Measurements from ENCODE around the gene DDX27.

The DDX27 gene

DNA sequence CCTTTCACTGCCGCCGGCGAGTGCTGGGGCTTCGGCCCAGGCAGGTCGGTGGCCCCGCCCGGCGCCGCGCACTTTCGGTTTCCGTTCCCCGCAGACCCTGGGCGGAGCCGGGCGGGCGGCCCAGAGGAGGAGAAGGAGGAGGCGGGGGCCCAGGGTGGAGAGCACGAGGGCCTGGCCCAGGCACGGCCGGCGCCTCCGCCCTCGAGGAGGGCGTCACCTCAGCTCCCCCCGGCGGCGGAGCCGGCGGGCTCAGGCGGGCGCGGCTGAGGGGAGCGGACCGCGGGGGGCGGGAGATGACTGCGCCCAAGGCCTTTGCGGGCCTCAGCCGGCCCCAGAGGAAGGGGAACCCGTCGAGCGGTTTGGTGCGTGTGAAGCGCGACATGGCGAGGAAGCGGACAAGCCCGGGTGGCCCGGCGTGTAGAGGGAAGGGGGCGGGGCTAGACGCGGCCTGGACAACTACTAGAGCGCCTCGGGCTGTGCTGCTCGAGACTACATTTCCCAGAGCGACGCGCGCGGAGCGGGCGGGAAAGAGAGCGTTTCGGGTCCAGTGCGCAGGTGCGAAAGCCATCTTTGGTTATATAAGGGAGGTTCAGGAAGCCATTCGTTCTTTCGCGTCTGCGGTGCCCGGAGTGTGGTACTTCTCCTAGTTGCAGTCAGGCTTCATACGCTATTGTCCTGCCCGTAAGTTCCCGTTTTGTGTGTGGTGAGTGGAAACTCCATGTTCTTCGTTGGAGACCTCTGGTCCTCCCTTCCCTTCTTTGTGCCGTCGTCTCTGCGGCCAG, 59.0 kb downstream of the DDX27 start, which contains the start of gene ZNFX1:
Gene ZNFX1 (minus strand): TSS at position 22 of the 782 bp plus-strand sequence. CDS start 2,218 bp downstream, outside the sequence.
- DNase-seq (ENCODE audit: low read depth in 2 of 2): peak; percentile 96 to 98

GRCh38 chr20:49278818-49279676, 59.8 kb downstream of the DDX27 start:
- peak in 1 of 2 donors; percentile 30 for DNase-seq (ENCODE audit: low read depth in 2 of 2)

GRCh38 chr20:49279677-49280462, 60.7 kb downstream of the DDX27 start:
- DNase-seq (ENCODE audit: low read depth in 2 of 2): no peak

DNA sequence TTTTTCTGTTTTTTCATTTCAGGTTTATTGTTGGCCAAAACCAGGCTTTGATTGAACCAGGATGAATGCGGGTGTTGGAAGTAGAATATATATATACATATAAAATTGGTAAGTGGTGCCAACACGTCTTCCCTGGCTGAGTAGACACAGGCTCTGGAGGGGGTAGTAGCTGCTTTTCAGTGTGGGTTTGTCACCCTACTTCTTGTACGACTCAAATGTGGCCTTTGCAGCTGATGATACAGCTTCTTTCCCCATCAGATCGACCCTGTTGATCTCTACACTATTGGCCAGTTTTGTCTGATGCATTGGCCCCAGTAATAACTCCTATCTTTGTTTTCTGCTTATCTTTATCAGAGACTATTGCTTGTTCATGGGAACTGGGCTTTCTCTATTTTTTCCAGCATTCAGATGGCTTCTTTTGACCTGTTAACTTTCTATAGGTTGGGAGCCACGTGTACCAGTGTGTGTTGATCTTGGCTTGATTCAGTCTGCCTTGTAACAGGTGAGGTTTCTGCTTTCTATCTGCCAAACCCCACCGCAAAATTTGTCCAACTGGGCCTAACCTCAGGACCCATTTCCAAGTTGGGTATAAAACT, 61.3 kb downstream of the DDX27 start:
- no peak for DNase-seq (ENCODE audit: low read depth in 2 of 2)

DNA sequence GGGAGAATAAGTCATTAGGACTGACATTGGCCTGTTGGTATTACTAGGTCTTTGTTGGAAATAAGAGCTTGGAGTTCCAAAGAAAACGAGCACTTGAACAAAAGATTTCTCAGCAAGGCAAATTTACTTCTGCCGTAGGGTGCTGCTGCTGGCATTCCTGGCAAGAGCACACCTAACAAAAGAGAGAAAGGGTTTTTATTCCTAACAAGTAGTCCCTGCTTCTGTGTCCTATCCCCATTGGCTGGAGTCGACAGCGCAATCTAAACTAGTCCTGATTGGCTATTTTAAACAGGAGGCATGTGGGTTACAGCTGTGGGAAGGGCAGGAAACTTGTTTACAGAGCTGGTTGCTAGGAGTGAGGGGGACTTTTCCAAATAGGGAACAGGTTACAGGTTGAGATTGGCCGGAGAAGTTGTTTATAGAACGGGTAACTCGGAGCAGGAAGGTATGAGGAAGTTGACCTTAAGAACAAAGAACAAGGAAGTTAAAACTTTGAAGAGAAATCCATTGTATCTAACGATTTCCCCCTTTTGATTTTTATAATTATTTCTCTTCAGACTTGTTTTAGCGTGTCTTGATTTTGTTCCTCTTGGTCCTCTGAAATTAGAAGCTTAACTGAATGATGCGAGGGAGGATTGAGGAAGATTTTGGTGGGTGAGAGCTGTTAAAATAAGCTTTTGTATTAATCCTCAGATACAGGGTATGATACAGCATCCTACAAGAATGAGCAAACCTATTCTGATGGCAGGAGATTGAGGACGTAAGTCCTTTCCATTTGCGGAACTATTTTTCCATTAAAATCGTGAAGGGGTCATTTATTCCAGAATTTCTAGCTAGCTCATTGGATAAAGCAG, 62.1 kb downstream of the DDX27 start:
- DNase-seq (ENCODE audit: low read depth in 2 of 2): no peak

GRCh38 chr20:49281913-49282467, 62.8 kb downstream of the DDX27 start:
- no peak for DNase-seq (ENCODE audit: low read depth in 2 of 2)

GRCh38 chr20:49282584-49283171, 63.5 kb downstream of the DDX27 start:
- DNase-seq (ENCODE audit: low read depth in 2 of 2): no peak

- no peak for DNase-seq (ENCODE audit: low read depth in 2 of 2)
These were observed 64.0 kb downstream of the DDX27 start for GRCh38 chr20:49283176-49283702.

DNA sequence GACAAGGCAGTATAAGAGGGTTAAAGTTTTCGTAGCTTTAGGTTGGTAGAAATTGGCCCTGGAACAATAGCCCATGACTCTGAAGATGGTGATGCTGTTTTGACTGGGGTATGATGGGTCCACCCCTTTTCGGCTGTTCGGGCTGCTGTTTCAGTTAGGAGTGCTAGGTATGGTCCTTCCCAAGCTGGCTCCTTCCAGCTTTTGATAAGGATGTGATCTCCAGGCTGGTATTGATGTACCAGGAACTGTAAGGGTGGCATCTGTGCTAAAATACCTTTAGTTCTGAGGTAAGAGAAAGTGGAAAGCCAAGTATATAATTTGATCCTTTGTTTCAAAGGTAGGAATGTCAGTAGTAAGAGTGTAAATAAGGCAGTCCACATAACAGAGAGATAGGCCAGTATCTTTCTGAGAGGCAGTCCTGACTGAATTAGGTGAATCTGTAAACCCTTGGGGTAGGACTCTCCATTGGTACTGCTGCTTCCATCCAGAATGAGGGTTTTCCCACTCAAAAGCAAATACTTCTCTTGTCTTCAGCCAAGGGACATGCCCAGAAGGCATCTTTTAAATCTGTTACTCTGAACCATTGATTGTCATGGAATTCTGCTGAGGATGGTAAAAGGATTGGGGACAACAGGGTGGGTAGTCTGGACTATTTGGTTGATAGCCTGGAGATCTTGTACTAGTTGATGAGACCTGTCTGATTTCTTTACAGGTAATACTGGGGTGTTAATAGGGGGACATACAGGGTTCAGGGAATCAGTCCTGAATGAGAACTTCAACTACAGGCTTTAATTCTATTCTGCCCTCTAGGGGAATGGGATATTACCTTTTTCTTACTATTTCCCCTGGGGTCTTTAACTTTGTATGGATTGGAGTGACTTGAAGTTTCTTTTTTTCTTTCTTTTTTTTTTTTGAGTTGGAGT, 64.7 kb downstream of the DDX27 start:
- no peak for DNase-seq (ENCODE audit: low read depth in 2 of 2)

DNA sequence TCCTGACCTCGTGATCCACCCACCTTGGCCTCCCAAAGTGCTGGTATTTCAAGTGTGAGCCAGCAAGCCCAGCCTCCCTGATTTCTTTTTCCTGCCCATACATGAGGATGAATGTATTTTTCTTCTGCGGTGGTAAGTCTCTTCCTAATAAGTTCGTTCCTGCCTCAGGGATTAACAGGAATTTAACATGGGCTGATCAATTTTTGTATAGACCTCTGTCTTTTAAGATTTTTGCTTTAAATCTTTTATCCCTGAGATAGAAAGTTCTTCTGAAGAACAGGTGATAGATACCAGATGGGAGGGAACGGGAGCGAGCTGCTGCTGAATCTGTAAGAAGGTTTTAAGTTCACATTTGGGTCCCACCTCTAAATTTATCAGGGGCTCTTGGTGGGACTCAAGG, 65.6 kb downstream of the DDX27 start:
- no peak for DNase-seq (ENCODE audit: low read depth in 2 of 2)

GRCh38 chr20:49285233-49285668, 66.0 kb downstream of the DDX27 start:
- no peak for DNase-seq (ENCODE audit: low read depth in 2 of 2)

GRCh38 chr20:49285813-49286494, 66.7 kb downstream of the DDX27 start:
- no peak for DNase-seq (ENCODE audit: low read depth in 2 of 2)

DNA sequence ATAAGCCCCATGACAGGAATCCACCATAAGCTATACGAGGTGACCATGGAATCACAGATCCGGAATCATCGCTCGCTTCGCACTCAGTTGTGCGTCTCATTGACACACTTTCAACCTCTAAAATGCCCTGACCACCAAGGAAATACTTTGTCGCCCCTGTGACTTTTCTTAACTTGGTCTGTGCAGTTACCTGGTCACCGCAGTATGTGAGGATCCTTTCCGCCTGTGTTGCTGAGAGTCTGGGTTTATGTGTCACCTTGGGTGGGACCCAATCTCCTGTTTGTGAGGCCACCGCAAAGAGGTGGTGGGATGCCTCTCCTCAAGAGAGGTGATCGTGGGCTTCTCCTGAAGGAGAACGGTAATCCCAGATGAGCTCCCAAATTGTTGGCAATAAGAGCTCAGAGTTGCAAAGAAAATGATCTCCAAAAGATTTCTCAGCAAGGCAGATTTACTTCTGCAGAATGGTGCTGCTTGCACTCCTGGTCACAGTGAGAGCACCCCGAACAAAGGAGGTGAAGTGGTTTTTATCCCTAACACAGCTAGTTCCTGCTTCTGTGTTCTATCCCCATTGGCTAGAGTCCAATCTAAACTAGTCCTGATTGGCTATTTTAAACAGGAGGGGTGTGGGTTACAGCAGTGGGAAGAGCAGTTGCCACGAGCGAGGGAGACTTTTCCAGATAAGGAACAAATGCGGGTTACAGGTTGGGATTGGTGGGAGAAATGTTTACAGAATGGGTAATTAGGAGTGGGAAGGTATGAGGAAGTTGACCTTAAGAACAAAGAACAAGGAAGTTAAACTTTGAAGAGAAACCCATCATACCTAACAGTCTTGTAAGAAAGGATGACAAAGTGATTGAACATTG, 67.7 kb downstream of the DDX27 start:
- DNase-seq (ENCODE audit: low read depth in 2 of 2): no peak

- DNase-seq (ENCODE audit: low read depth in 2 of 2): no peak
These were observed 68.5 kb downstream of the DDX27 start for GRCh38 chr20:49287555-49288249.

DNA sequence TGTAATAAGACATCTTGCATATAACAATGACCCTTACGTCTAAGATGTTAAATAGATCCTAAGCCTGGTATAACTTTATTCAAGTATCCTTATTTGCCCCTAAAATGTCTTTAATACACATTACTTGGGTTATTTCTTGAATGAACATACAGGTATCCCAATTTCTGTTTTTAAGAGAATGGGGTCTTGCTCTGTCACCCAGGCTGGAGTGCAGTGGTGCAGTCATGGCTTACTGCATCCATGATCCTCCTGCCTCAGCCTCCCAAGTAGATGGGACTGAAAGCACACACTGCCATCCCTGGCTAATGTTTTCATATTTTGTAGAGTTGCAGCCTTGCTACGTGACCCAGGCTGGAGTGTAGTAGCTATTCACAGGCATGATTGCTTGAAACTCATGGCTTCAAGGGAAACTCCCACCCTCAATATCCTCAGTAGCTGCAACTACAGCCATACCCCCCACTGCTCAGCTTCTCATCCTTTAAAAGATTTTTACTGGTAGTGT, 69.1 kb downstream of the DDX27 start:
- DNase-seq (ENCODE audit: low read depth in 2 of 2): no peak

Data from stimulated activated CD4-positive, alpha-beta T cell treated with anti-CD3 and anti-CD28 coated beads, Interleukin-1b, Interleukin-23, amount 100 ng/mL, for 4 hours (primary cell).